KMS-11 (cell line): ENCODE measurements around the gene NCR2.

Experiments used
- H2AFZ ChIP-seq: fragments of 200-600 bp; sonication (generic); 2 replicates; pipeline ENCODE4 v1.6.1; 2016; ENCODE audit warnings: antibody characterized with exemption, mixed run types, low read depth
- H3K27ac ChIP-seq: fragments of 200-600 bp; sonication (generic); 2 replicates; pipeline ENCODE4 v1.6.1; 2016; ENCODE audit warnings: mild to moderate bottlenecking, mixed run types
- H3K27me3 ChIP-seq: fragments of 200-600 bp; sonication (generic); 2 replicates; pipeline ENCODE4 v1.6.1; 2017; ENCODE audit warnings: mild to moderate bottlenecking, low read depth, mixed run types, moderate library complexity; ENCODE audit not compliant: insufficient read depth
- H3K36me3 ChIP-seq: fragments of 200-600 bp; sonication (generic); 2 replicates; pipeline ENCODE4 v1.6.1; 2017; ENCODE audit warnings: mild to moderate bottlenecking, mixed run types; ENCODE audit not compliant: insufficient read depth
- H3K4me1 ChIP-seq: fragments of 200-600 bp; sonication (generic); 2 replicates; pipeline ENCODE4 v1.6.1; 2016; ENCODE audit warnings: mild to moderate bottlenecking, low read depth, mixed run types; ENCODE audit not compliant: poor library complexity, severe bottlenecking
- H3K4me2 ChIP-seq: fragments of 200-600 bp; sonication (generic); 2 replicates; pipeline ENCODE4 v1.7.0; 2016; ENCODE audit warnings: mild to moderate bottlenecking, mixed run types
- H3K4me3 ChIP-seq: fragments of 200-600 bp; sonication (generic); IDR thresholded peaks from 2 replicates; pipeline ENCODE4 v1.6.1; 2017; ENCODE audit warnings: low read depth, low read length, mixed read lengths; ENCODE audit not compliant: insufficient read depth
- H3K79me2 ChIP-seq: fragments of 200-600 bp; sonication (generic); 2 replicates; pipeline ENCODE4 v1.6.1; 2016; ENCODE audit warnings: low read depth, mixed run types; ENCODE audit not compliant: insufficient read depth
- H3K9ac ChIP-seq: fragments of 200-600 bp; sonication (generic); 2 replicates; pipeline ENCODE4 v1.6.1; 2016; ENCODE audit warnings: mild to moderate bottlenecking, mixed run types
- H4K20me1 ChIP-seq: fragments of 200-600 bp; sonication (generic); 2 replicates; pipeline ENCODE4 v1.6.1; 2016; ENCODE audit warnings: mild to moderate bottlenecking, mixed run types; ENCODE audit not compliant: insufficient read depth
- CTCF ChIP-seq: fragments of 200-600 bp; sonication (generic); conservative IDR thresholded peaks from 2 replicates; pipeline ENCODE4 v1.6.1; 2017; ENCODE audit warnings: low read depth, mild to moderate bottlenecking, antibody characterized with exemption, low read length, moderate library complexity, mixed read lengths

The NCR2 gene

DNA sequence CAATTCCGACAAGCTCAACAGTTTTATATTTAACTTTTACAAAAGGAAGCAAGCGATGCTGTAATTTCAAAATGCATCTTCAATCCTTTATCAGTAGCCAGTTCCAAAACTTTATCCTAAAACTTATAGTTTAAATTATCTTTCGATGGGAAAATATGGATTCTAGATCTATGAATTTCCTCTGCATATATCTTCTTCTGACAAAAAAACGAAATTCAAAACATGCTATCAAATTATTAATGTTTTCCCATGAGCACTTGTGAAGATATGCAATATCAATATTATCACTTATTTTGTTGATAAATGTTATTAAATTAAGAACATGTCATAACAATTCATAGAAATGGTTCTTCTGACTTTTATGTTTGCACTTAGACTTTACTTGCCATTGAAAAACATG is 2.3 kb downstream of the NCR2 start:
- Histone ChIP-seq H3K4me2 (no peak overlapping the region), H3K36me3 (no peaks in the 10 kb centered on the region), H3K79me2 (no peaks in the 10 kb centered on the region), H2AFZ (no peak overlapping the region), H3K27me3 (no peaks in the 10 kb centered on the region), H3K9ac (no peak overlapping the region), H4K20me1 (no peaks in the 10 kb centered on the region), H3K4me1 (peaks cover 17% of the 10 kb centered on the region), H3K4me3 (no peak overlapping the region), H3K27ac (no peak overlapping the region)
- no peak for TF ChIP-seq CTCF

- H3K27me3 ChIP-seq: no peaks in the 10 kb centered on the region
- no peak overlapping the region for H3K9ac ChIP-seq
- no peak overlapping the region for H3K27ac ChIP-seq
- peaks cover 17% of the 10 kb centered on the region for H3K4me1 ChIP-seq
- H2AFZ ChIP-seq: no peak overlapping the region
- H3K4me2 ChIP-seq: no peak overlapping the region
- no peaks in the 10 kb centered on the region for H4K20me1 ChIP-seq
- H3K4me3 ChIP-seq: no peak overlapping the region
- no peak for TF ChIP-seq CTCF
- H3K36me3 ChIP-seq: no peaks in the 10 kb centered on the region
- H3K79me2 ChIP-seq: no peaks in the 10 kb centered on the region
These were observed 3.3 kb downstream of the NCR2 start for GRCh38 chr6:41338659-41339058.

GRCh38 chr6:41341580-41341979 is 6.2 kb downstream of the NCR2 start:
- Histone ChIP-seq H3K9ac (no peak overlapping the region), H3K27me3 (no peaks in the 10 kb centered on the region)
- TF ChIP-seq CTCF: no peak

GRCh38 chr6:41342241-41342640 is 6.8 kb downstream of the NCR2 start:
- Histone ChIP-seq H3K4me2 (no peak overlapping the region), H3K36me3 (no peaks in the 10 kb centered on the region), H3K27ac (no peak overlapping the region), H3K27me3 (no peaks in the 10 kb centered on the region), H4K20me1 (no peaks in the 10 kb centered on the region), H3K4me1 (peaks cover 6% of the 10 kb centered on the region), H3K79me2 (no peaks in the 10 kb centered on the region), H3K9ac (no peak overlapping the region), H2AFZ (no peak overlapping the region), H3K4me3 (no peak overlapping the region)
- TF ChIP-seq CTCF: no peak

More at GRCh38 chr6:41341580-41341979, 6.2 kb downstream of the NCR2 start:
- Histone ChIP-seq H3K4me1 (peaks cover 12% of the 10 kb centered on the region), H3K4me2 (no peak overlapping the region), H4K20me1 (no peaks in the 10 kb centered on the region), H3K79me2 (no peaks in the 10 kb centered on the region), H3K4me3 (no peak overlapping the region), H3K27ac (no peak overlapping the region), H3K36me3 (no peaks in the 10 kb centered on the region), H2AFZ (no peak overlapping the region)
